Right atrium auricular region (tissue), 2 donors: ENCODE data around the gene ITPK1. TPM values are rescaled to one million over a fixed set of nuclear protein-coding genes. Genes with fewer than 3 reads are reported as not detected.
A peak's percentile ranks its signal among the peaks of the same experiment; 100 is the strongest.

Experiments used
- DNase-seq: peaks from one replicate; pipeline ENCODE4 v3.0.0-alpha.2; 2019; ENCODE audit warnings: low spot score
- H3K27ac ChIP-seq, 2 donors: fragments of 200-600 bp; sonication (generic); 1 replicate in 1 of 2; 2 replicates in 1 of 2; pipeline ENCODE4 v1.5.1; 2016 to 2019
- H3K27me3 ChIP-seq, 2 donors: fragments of 200-600 bp; sonication (generic); one replicate each; pipeline versions ENCODE4 v1.5.1 to v1.6.0; 2017 to 2019
- H3K36me3 ChIP-seq: fragments of 200-600 bp; sonication (generic); one replicate; pipeline ENCODE4 v1.5.1; 2016
- H3K4me1 ChIP-seq, 2 donors: fragments of 200-600 bp; sonication (generic); one replicate each; pipeline versions ENCODE4 v1.5.1 to v1.6.0; 2017 to 2019
- H3K4me3 ChIP-seq, 2 donors: fragments of 200-600 bp; sonication (generic); 1 replicate in 1 of 2; 2 replicates in 1 of 2; pipeline ENCODE4 v1.5.1; 2017 to 2019; ENCODE audit warnings: mild to moderate bottlenecking in 1 of 2, moderate library complexity in 1 of 2
- H3K9me3 ChIP-seq, 2 donors: fragments of 200-600 bp; sonication (generic); one replicate each; pipeline ENCODE4 v1.5.1; 2019
- CTCF ChIP-seq, 2 donors: fragments of 200-600 bp; sonication (generic); IDR thresholded peaks; one replicate each; pipeline ENCODE4 v1.5.1; 2019; ENCODE audit warnings: antibody characterized with exemption in 2 of 2
- total RNA-seq, 2 donors: library from RNA; depleted of rRNA; stranded (reverse); fragments of >200 nt; gene quantifications; one replicate each; pipeline ENCODE4 v1.1.0, GENCODE V29; 2016

The ITPK1 gene
- total RNA-seq, 2 donors from 2014 or later: 58.3 to 76.0 TPM

- Histone ChIP-seq H3K9me3 (no peaks in the 10 kb centered on the region), H3K4me3 (no peak overlapping the region), H3K27ac (no peak overlapping the region), H3K27me3 (no peaks in the 10 kb centered on the region), H3K36me3 (no peaks in the 10 kb centered on the region), H3K4me1 (peaks cover 0 to 60% of the 10 kb centered on the region in 2 donors)
- no peak for TF ChIP-seq CTCF (IDR thresholded peaks at IDR 0.05)
- DNase-seq: no peak
Observed at GRCh38 chr14:93104961-93105360, 10.8 kb downstream of the ITPK1 start.

DNA sequence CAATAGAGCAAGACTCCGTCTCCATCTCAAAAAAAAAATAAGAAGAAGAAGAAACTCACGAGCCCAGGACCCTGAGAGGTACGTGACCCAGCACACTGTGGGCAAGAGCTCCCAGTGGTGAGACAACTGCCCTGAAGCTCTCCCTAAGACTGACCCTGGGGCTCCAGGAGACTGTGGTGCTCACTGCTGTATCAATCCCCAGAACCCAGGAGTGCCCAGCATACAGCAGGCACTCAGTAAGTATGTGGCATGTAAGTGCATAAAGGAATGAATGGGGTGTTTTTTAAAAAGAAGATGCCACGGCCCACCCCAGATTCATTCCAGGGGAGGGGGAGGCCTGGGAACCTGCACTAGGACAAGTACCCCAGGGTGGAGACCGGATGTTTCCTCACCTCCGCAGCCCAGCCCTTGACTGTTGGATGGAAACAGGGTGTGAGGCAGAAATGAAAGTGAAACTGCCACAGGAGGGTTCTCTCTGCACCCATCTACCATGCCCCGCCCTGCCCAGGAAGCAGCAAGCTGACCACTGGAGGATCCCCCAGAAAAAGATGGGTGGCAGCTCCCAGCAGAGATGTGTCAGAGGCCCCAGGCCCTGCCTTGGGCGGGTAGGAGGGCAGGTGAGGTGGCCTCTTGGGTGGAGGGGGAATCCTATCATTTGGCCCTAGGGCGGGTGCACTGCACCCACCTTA lies 12.2 kb downstream of the ITPK1 start:
- no peak for TF ChIP-seq CTCF (IDR thresholded peaks at IDR 0.05)
- no peaks in the 10 kb centered on the region for H3K36me3 ChIP-seq
- no peak for DNase-seq
- no peaks in the 10 kb centered on the region for H3K27me3 ChIP-seq
- no peaks in the 10 kb centered on the region for H3K9me3 ChIP-seq
- H3K27ac ChIP-seq: no peak overlapping the region
- H3K4me1 ChIP-seq: peaks cover 0 to 62% of the 10 kb centered on the region in 2 donors
- no peak overlapping the region for H3K4me3 ChIP-seq

GRCh38 chr14:93102141-93102540 lies 13.6 kb downstream of the ITPK1 start:
- Histone ChIP-seq H3K27me3 (no peaks in the 10 kb centered on the region), H3K4me1 (peaks cover 0 to 65% of the 10 kb centered on the region in 2 donors), H3K27ac (no peak overlapping the region), H3K9me3 (no peaks in the 10 kb centered on the region), H3K4me3 (no peak overlapping the region), H3K36me3 (no peaks in the 10 kb centered on the region)
- no peak for TF ChIP-seq CTCF (IDR thresholded peaks at IDR 0.05)
- DNase-seq: no peak

DNA sequence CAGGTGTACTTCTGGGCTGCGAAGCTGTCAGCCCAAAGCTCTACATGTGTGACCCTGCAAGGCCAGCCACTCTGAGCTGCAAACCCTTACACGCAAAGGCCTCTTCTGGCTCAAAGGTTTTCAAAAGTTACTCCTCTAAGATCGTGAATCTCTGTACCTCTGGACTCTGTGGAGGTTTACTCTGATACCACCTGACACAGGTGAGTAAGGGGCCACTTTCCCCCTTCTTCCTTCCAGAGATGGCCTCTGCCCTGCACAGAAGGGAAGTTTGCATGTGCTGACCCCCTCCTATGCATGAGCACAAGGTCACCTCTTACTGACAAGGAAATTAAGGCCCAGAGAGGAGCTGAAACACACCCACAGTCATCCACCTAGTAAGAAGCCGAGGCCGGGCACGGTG lies 14.5 kb downstream of the ITPK1 start:
- no peak for TF ChIP-seq CTCF (IDR thresholded peaks at IDR 0.05)
- no peak for DNase-seq
- Histone ChIP-seq H3K4me3 (no peak overlapping the region), H3K9me3 (no peaks in the 10 kb centered on the region), H3K27ac (no peak overlapping the region), H3K4me1 (peaks cover 0 to 67% of the 10 kb centered on the region in 2 donors), H3K27me3 (no peaks in the 10 kb centered on the region), H3K36me3 (no peaks in the 10 kb centered on the region)

DNA sequence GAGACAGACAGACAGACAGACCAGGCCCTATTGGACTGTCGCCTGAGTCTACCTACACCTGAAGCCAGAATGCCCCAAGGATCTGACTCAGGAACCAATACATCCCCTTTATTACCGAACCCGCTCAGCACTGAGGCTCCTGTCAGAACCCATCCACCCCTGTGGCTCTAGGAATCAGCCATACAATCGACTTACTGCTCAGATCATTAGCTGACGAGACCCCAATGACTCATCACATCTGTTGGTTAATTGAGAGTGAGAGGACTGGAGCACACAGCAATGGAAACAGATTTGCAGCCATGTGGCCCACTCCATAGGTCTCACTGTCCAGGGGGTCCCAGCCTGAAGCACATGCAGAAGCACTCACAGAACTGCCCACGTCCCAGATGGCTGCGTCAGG lies 15.2 kb downstream of the ITPK1 start:
- DNase-seq: no peak
- TF ChIP-seq CTCF (IDR thresholded peaks at IDR 0.05): no peak
- no peak overlapping the region for H3K27ac ChIP-seq
- no peak overlapping the region for H3K4me3 ChIP-seq
- no peaks in the 10 kb centered on the region for H3K27me3 ChIP-seq
- H3K9me3 ChIP-seq: no peaks in the 10 kb centered on the region
- H3K36me3 ChIP-seq: no peaks in the 10 kb centered on the region
- peaks cover 0 to 68% of the 10 kb centered on the region in 2 donors for H3K4me1 ChIP-seq

DNA sequence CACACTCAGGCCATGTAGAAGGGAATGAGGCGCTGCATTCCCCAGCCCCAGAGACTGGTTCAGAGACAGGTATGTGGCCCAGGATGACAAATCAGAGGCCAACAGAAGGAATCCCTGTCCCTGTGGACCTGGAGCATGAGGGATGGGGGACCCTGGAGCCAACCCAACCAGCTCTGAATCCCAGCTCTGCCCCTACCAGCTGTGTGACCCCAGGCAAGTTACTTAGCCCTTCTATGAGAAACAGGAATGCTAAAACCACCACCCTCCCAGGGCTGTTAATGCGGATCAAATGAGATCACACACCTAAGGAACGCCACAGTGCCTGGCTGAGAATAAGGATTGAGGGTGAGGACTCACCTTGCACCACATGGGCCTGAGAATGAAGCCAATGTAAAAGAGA lies 15.6 kb downstream of the ITPK1 start:
- Histone ChIP-seq H3K9me3 (no peaks in the 10 kb centered on the region), H3K27me3 (no peaks in the 10 kb centered on the region), H3K27ac (peak overlapping the region in 1 of 2 donors; percentile 53), H3K36me3 (no peaks in the 10 kb centered on the region), H3K4me3 (no peak overlapping the region), H3K4me1 (peaks cover 0 to 69% of the 10 kb centered on the region in 2 donors)
- DNase-seq: no peak
- no peak for TF ChIP-seq CTCF (IDR thresholded peaks at IDR 0.05)
